CD4-positive, alpha-beta T cell treated with Interleukin-6 at 100 ng/mL for 8 hours (primary cell): Measurements from ENCODE around the gene ADAMTSL2.

Experiments
- DNase-seq: peaks from one replicate; pipeline ENCODE4 v3.0.0-alpha.2; 2020; ENCODE audit warnings: mixed read lengths, low spot score

Gene ADAMTSL2

DNA sequence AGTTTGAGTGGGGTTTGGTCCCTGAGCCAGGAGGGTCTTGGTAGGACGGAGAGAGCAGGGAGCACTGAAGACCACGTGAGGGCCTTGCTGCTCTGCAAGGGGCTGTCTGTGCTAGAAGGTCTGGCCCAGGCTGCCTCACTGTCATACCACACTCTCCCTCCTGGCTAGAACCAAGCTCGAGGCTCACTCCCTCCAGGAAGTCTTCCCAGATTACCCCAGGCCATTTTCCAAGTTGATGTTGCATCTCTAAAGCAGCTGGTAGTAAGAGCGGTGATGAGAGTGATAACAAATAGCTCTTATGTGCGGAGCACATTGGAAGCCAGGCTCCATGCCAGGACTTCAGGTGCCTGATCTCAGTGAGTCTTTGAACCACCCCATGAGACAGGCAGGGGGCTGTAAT is 16.3 kb upstream of the ADAMTSL2 start:
- DNase-seq: no peak

DNA sequence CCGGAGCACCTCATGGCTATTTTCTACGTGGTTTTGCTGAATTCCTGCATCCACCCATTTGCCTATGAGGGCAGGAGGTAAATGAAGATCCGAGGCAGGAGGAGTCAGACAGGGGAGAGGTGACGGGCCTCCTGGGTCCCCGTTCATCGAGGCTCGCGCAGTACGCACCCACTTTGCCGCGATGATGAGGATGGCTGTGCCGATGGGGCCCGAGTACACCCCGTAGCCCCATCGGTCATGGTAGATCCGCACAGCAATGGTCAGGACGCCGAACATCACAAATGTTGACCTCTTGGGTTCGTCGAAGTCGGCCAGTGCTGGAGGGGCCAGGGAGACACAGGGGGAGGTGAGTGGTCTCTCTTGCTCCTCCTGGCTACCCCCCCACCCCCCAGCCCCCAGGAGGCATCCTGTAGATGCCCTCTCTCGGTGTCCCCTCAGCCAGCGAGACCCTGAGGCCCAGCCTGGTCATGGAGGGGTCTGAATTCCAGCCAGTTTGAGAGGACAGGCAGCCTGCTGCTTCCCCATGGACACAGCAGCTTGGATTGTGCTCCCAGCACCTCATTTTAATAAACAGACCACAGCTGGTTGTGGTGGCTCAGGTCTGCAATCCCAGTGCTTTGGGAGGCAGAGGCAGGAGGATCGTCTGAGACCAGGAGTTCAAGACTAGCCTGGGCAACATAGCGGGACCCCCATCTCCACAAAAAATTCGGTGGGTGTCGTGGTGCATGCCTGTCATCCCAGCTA is 15.6 kb upstream of the ADAMTSL2 start:
- DNase-seq: no peak

DNA sequence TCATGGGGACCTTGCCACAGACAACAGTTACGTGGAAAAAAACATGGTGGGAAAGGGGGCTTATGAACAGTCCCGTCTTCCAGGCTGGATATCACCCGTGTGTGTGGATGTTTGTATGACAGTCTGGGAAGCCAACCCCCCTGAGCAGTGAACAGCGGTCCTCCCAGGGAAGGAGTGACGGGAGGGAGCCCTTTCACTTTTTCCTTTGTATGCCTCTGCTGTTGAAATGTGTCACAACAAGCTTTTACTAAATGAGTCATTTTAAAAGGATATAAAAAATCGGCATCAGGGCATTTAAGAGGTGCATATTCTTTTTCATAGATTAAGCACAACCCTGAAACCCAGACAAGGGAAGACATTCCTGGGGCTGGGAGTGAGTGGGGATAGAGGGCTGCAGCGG is 14.8 kb upstream of the ADAMTSL2 start:
- no peak for DNase-seq

DNA sequence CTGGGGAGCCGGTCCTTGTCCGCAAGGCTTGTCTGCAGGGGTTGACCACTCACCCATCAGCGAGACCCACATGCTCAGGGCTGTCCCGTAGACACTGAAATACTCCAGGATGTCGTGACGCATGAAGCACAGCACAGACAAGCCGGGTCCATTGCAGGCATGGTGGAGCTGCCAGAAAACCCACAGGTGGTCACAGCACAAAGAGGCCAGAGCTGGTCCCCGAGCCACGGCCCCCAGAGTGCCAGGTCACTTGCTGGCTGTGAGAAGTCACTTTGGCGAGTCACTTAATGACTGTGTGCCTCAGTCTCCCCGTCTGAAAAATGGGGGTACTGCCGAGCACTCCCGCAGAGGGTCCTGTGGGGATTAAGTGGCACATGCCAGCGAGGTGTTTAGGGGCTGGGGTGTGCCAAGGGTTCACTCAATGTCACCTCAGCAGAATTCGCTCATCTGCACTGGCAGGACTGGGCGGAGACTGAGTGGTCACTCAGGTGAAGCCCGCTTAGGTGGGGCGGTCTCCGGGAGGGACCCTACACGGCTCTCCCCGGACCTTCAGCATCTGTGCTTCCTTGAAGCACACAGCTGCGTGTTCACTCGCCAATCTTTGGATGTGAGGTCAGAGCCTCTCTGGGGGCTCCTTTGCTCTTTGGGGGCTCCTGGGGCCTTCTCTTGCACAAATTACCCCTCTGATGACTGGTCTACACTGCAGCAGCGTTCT is 14.2 kb upstream of the ADAMTSL2 start:
- DNase-seq: no peak

DNA sequence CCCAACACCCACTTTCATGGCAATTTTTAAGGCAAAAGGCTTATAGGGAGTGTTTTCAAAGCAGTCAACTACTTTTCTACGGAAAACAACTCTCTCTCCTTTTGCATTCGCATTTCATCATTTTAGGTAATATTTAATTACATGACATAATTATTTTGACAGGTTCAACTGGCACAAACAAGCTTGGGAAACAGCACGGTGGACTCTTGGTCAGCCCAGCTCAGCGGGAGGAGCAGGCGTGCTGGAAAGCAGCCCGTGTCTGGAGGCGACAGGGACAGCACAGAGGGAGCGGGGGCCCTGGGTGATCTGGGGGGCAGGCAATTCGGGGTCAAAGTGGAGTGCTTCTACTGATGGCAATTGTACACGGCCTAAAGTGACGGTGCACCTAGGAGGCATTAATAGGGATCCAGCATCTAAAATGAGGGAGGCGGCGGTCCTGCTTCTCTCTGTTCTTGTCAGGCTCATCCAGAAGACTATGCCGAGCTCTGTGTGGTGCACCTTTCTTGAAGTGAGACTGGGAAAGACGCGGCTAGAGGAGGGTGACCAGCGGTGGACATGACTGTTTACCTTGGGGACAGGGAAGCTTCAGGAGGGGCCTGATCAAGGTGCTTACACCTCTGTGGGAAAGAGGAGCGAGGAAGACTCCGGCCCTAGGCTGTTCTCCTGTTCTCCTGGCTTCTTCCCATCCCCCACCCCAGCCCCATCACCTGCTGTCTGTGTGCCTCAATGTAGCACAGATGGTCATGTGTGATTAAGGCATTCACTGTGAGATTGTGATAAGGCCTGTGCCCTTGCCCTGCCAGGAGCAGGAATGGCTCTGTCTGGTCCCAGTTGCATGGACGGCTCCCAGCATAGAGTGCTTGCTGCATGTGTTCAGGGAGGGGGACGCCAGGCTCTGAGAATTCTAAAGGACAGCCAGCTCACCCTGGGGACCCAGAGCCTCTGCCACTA is 13.1 kb upstream of the ADAMTSL2 start:
- DNase-seq: no peak

DNA sequence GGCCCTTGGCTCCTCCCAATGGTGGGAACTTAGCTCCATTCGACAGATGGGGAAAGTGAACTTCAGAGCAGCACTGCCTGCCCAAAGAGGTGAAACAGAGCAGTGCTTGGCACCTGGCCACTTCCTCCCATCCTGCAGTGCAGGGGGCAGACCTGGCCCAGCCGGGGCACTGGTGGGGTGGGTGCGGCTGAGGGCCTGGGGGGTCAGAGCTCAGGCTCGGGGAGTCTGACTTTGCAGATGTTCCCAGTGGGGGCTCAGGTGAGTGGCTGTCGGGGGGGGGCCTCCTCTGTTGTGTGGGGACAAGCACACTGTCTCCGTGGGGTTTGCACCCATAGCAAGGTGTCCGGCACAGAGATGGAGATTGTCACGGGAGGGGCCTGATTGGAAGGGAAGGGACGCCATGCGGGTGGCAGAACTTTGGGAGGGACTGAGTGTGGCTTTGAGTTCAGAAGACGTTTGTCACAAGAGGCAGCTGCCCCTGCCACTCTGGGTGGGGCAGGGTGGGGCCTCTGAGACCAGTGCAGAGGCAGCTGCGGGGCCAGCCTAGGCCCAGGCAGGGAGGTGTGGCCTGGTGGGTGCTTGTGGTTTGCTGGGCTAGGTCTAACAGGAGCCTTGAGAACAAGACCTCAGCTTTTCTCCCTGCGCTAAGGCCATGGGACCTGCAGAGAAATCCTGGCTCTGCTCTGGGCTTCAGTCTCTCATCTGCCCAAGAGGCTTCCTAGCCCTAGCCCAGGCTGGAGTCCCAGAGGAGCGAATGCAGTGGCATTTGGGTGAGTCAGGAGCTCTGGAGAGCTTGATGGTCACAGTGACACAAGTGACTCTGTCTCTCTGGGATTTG is 12.2 kb upstream of the ADAMTSL2 start:
- DNase-seq: no peak

DNA sequence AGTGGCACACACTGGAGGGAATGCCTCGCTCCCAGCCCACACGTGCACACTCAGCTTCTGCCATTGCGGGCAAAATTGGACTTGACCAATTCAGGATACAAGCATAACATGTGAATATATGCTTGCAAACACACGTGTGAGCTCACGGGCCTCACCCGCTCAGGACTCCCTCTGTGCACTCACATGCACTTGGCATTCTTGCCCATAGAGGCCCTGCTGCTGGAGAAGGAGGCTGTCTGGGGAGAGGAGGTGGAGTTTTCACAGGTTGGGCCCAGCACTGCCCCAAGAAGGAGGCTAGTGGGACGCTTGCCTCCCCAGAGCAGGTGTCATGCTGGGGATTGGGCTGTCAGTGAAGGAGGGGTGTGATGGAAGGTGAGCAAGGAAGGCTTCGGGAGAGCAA is 11.4 kb upstream of the ADAMTSL2 start:
- no peak for DNase-seq

DNA sequence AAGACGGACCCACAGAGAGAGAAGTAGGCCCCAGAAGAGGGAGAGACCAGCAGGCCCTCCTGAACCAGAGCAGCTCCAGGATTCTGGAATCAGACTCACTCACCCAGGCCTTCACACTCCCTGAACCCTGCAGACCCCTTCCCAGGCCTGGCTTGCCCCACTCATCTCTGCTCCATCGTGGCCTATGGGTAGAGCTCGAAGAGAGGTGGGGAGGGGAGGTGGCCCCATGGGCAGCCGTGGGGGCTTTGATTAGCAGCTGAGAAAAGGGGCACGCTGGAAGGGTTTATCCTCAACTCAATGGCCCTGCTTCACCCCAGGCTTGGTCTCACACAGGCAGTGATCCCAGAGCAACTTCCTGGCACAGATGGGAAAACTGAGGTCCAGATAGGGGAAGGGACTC is 10.4 kb upstream of the ADAMTSL2 start:
- no peak for DNase-seq

DNA sequence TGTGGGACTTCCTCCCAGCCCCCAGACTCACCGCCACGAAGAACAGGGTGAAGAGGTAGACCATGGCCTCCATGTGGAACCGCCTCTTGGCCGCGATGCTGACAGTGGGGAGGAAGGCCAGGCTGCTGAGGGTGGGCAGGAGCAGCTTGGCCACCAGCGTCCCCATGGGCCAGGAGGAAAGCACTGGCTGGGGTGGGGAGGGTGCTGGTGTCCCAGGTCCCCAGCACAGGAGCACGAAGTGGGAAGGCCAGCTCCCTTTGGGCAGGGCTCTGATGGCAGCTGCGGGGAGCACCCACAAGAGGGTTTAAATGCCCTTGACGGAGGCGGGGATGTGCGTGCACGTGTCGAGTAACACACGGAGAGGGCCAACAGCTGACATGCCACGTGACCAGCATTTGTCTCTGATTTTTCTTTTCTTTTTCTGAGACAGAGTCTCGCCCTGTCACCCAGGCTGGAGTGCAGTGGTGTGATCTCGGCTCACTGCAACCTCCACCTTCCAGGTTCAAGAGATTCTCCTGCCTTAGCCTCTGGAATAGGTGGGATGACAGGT is 9.8 kb upstream of the ADAMTSL2 start, which contains the start of gene MYMK:
Gene MYMK, minus strand, starts transcription at position 281 of the 550 bp plus-strand sequence. Its CDS starts 115 bp downstream, at position 166.
- DNase-seq: no peak

DNA sequence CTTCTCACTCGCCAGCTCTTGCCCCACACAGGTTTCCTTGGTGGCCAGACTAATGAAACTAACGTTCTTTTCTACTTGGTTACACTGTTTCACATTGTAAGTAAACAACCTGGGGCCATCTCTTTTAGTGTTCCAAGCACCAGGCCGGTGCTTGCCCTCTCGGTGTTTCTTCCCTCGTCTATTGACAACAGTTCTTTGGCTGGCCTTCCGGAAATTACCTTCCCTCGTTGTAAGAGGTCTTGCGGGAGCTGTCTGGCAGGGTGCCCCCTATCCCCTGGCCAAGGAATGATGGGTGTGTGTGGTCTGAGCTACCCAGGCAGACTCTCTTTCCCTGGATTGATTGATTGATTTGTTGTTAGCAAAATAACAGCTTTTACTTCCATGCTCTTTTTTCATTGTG is 8.8 kb upstream of the ADAMTSL2 start:
- no peak for DNase-seq

DNA sequence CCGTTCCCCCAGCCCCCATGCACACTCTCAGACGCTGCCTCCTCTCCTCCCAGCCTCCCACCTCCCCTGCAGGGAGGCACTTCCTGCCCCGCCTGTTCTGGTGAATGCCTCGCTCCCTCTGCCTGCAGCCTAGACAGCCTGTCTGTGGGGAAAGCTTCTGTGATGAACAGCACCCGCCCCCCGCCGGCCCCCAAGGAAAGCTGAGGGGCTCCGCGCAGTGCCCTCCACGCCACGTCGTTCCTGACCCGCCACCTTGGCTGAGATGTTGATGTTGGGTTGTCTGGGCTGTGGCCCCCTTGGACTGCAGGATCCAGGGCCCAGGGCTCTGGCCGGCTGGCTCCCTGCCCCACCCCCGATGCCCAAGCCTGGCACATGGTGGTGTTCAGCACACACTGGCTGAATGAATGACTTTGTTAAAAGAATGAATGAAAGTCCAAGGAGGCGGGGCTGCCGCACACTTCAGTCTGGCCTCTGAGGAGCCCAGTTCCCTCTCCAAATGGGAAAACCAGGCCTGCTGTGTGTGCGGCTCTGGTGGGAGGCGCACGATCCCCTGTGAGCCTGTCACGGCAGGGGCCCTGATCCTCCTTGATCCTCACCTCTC is 7.7 kb upstream of the ADAMTSL2 start:
- DNase-seq: no peak

DNA sequence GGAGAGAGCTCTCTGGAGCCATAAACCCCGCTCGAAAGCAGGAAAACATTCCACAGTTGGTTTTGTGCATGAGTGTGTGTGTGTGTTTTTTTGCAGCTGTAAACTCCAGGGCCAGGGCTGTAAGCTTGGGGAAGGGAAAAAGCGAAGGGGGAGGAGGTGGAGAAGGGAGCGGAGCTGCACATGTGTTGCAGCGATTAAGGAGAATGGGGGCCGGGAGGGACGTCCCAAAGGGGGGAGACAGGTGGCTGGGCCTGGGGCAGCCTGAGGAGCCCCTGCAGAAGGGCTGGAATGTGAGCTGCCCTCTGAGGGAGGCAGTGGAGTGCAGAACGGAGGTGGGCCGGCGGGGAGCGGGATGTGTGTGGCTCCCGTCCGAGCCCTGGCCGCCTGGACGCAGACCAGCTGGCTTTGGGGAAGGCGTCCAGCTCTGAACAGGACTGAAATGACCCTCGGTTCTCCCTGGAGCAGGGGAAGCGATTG is 7.0 kb upstream of the ADAMTSL2 start:
- DNase-seq: no peak

DNA sequence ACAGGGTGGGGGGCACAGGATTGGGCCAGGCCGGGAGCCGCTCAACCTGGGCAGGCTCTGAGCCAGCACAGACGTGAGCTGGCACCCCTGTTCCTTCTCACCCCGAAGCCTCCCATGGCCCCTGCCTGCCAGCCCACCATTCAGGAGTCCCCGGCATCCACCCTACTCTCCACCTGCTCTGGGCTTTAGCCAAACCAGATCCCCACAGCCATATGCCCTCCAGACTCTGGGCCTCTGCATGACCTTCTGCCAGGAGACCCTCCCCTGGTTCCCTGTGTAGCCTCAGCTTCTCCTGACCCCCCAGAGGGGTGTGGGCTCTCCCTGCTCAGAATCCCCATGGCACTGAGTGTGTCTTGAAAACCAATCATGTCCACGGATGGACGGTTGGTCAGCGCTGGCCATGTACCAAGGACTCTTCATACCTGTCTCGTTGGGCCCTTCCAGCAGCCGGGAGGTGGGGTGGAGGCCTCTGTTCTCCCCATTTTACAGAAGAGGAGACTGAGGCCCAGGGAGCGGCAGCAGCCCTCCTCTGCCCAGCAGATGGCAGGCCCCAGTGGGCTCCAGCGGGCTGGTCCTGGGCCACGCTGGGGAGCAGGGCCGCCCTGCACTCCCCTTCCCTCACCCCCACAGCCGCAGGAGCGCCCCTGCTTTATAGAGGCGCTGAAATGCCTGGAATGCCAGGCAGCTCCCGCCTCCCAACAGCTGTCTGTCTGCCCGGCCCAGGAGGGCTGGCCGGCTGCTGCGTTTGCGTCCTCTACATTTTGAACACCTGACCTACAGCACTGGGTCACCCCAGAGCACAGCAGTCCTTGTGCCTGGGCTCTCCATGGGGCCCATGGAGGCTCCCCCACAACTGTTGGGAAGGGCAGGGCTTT is 6.3 kb upstream of the ADAMTSL2 start:
- DNase-seq: no peak

DNA sequence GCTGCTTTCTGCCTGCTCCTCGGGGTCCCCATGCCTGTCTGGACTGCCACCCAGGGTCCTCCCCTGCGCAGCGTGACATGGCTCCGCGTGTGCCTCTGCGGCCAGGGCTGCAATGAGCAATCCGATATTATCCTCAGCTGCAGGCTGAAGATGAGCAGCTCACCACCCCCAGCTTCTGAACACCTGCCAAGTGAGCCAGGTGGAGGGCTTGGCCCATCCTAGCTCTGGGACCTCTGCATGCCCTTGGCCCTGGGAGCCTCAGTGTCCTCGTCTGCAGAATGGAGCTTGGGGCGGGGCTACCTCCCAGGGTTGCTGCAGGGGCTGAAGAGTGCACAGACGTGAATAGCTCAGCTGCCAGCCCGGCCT is 5.6 kb upstream of the ADAMTSL2 start:
- no peak for DNase-seq

DNA sequence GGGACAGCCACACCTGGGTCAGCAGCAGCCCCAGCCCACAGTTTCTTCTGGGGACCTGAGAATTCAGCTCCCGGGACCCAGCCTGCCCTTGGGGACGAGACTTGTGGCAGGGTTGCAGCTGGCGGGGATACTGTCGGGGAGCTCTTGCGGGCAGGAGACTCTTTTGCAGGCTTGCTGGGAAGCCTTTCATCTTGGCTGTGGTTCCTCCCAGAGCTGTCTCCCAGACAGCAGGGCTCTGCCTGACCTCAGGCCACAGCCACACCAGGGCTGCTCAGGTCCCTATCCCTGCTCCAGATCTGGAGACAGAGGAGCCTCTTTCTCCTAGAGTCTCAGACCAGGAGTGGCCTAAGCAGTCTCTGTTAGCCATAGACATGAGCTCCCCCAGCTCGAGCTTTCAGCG is 5.0 kb upstream of the ADAMTSL2 start:
- no peak for DNase-seq

DNA sequence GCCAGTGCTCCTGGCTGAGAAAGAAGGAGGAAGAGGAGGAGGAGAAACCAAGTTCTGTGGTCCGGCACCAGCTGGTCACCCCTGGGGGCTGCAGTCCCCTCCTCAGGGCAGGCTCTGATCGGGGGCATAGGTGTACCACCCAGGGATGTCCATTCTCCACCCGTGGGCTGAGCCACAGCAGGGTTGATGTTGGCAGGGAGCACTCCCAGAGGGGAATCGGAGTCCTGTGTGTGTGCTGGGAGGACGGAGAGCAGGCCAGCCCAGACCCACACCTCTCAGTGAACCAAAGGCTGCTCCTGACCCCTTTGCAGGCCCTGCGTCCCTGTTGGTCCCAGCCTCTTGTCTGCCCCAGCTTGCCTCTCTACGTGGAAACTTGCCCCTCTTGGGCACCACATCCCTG is 4.6 kb upstream of the ADAMTSL2 start:
- no peak for DNase-seq

DNA sequence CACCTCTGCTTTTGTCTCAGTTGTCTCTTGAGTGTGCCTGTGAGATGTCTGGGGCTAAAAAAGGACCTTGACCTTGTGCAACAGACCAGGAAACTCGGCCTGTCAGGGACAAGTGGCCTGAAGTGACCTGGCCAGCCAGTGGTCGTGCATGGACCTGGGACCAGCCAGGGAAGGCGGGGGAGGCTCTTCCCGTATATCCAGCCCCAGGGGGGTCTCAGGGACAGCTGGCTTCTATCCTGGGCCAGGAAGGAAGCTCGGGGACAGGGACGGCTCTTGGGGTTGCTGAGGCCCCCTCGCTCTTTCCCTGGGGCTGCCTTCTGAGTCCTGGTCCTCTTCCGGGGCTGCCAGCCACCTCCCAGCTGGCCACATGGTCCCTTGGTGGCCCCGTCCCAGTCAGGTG is 3.2 kb upstream of the ADAMTSL2 start:
- no peak for DNase-seq

DNA sequence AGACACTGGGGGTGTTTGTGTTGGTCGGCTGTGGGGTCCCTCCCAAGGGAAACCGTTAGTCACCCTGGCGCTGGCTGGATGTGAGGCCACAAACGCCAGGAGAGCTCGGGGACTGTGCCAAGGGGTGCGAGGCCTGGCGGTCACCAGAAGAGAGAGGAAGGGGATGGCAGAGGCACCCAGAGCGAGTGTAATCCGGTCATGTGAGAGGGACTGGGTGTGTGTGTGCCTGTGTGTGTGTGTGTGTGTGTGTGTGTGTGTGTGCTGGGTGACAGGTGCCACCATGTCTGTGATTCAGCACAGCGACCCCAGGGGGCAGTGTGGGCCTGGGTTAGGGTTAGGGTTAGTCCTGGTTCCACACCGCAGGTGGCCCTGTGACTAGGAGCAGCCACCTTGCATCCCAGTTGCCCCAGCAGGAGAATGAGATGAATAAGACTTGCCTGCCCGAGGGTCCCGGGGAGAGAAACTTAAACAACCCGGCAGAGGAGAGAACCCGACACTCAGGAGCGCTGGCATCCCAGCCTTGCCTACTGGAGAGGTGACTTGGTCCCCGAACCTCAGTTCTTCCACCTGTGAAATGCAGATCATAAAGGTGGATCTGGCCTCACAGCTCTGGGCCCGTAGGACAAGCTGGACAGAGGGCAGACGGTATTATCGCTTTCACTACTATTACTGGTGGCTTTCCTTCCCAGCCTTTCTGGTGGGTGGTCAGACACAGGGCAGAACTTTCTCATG is 1.4 kb upstream of the ADAMTSL2 start:
- DNase-seq: peak; percentile 61

DNA sequence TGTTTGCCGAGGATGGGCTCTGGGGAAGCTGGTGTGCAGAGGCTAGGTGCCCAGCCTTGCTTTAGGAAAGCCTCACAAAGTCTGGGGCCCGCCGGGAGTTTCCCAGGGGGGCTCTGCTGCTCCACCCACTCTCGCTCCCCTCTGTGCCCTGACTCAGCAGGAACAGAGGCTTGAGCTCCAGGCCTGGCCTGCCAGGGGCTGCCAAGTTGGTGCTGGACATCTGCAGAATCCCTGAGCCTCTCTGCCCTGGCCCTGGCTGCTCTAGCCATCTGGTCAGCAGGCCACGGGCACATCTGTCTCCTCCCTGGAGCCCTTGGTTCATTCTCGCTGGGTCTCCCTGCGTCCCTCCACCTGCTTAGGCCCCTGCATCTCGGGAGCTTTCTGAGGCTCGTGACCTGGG is 647 bp upstream of the ADAMTSL2 start:
- DNase-seq: no peak
